GM10266 (cell line): ENCODE data around the gene MARCHF6.
"Not testable (repeated sequence)": the region's sequence is repeated elsewhere in the genome, so short reads cannot be mapped to it uniquely, and the experiment has no call there.

Experiments used
- DNase-seq: peaks from one replicate; pipeline ENCODE4 v3.0.0; 2012; ENCODE audit errors: extremely low spot score
- CTCF ChIP-seq: IDR thresholded peaks from 2 replicates; pipeline ENCODE4 v1.5.1; 2012; ENCODE audit warnings: mild to moderate bottlenecking, low read depth; ENCODE audit not compliant: control insufficient read depth, insufficient read depth; ENCODE audit errors: missing control alignments

MARCHF6 gene

GRCh38 chr5:10308844-10309243, 44.7 kb upstream of the MARCHF6 start:
- DNase-seq = no peak
- no peak for TF ChIP-seq CTCF

- no peak for DNase-seq
- no peak for TF ChIP-seq CTCF
Observed at GRCh38 chr5:10310066-10310779, 43.3 kb upstream of the MARCHF6 start.

- DNase-seq = not testable (repeated sequence)
Observed at GRCh38 chr5:10310835-10311570, 42.5 kb upstream of the MARCHF6 start.

GRCh38 chr5:10311595-10312425, 41.7 kb upstream of the MARCHF6 start:
- TF ChIP-seq CTCF = no peak
- DNase-seq = no peak

- TF ChIP-seq CTCF = no peak
- DNase-seq = no peak
Observed at GRCh38 chr5:10315201-10315600, 38.3 kb upstream of the MARCHF6 start.

- no peak for DNase-seq
Observed at GRCh38 chr5:10315824-10316509, 37.5 kb upstream of the MARCHF6 start.

More at GRCh38 chr5:10315824-10316509, 37.5 kb upstream of the MARCHF6 start:
- no peak for TF ChIP-seq CTCF
